GM12878 (cell line): ENCODE measurements around the gene CDH5.

Experiments
- SMC3 ChIP-seq: IDR thresholded peaks from 2 replicates; pipeline ENCODE4 v1.6.1; 2011; ENCODE audit warnings: low read length, improper control_type of control experiment, borderline replicate concordance
- TF ChIP-seq, protein P1 (sequence below), 3 experiments: IDR thresholded peaks in 2 of 3; conservative IDR thresholded peaks in 1 of 3; 2 replicates each; pipeline ENCODE4 v1.5.1; 2011; ENCODE audit warnings: low read depth in 3 of 3, low read length in 3 of 3, mild to moderate bottlenecking in 3 of 3, control low read depth in 2 of 3, moderate library complexity in 2 of 3, inconsistent platforms in 1 of 3, mixed read lengths in 1 of 3; ENCODE audit not compliant: control insufficient read depth in 2 of 3, insufficient read depth in 1 of 3; ENCODE audit errors: extremely low read depth in 1 of 3
- TF ChIP-seq, protein P2 (sequence below): fragments of 450-650 bp; IDR thresholded peaks from 2 replicates; pipeline ENCODE4 v1.6.1; 2017; ENCODE audit warnings: mild to moderate bottlenecking
- TF ChIP-seq, protein P3 (sequence below): IDR thresholded peaks from 2 replicates; pipeline ENCODE4 v1.6.1; 2012; ENCODE audit warnings: mild to moderate bottlenecking, low read depth, low read length

DNA sequence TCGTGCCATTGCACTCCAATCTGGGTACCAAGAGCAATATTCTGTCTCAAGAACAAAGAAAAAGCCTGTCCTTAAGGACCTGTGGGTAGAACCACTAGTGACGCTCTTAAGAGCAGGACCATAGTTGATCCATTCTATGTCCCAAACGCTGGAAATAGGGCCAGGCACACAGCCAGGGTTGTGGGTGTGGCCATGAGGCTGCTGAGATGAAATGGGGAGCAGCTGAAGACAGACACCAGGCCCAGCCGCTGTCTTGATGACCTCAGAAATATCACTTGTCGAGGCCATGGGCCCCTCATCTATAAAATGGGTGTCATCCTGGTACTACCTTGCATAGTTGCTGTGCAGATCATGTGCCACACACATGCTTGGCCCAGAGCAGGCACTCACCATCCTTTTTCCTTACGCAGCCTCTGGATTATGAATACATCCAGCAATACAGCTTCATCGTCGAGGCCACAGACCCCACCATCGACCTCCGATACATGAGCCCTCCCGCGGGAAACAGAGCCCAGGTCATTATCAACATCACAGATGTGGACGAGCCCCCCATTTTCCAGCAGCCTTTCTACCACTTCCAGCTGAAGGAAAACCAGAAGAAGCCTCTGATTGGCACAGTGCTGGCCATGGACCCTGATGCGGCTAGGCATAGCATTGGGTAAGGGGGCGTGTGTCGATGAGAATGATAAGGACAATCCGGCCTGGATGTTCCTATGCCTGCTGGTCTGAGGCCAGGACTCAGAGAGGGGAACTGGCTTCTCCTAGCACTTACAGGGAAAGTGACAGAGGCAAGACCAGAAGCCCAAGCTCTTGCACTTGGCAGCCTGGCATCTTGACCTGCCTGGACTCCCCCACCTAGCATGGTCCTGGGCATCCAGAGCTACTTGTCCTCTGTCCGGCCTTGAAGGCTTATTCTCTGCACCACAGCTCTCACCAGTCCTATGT lies 25.5 kb downstream of the CDH5 start:
- TF ChIP-seq, protein P1, sequence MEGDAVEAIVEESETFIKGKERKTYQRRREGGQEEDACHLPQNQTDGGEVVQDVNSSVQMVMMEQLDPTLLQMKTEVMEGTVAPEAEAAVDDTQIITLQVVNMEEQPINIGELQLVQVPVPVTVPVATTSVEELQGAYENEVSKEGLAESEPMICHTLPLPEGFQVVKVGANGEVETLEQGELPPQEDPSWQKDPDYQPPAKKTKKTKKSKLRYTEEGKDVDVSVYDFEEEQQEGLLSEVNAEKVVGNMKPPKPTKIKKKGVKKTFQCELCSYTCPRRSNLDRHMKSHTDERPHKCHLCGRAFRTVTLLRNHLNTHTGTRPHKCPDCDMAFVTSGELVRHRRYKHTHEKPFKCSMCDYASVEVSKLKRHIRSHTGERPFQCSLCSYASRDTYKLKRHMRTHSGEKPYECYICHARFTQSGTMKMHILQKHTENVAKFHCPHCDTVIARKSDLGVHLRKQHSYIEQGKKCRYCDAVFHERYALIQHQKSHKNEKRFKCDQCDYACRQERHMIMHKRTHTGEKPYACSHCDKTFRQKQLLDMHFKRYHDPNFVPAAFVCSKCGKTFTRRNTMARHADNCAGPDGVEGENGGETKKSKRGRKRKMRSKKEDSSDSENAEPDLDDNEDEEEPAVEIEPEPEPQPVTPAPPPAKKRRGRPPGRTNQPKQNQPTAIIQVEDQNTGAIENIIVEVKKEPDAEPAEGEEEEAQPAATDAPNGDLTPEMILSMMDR (IDR thresholded peaks at IDR 0.05 in 2 of 3, conservative IDR thresholded peaks at IDR 0.05 in 1 of 3; ENCODE audit: control insufficient read depth in 2 of 3, extremely low read depth in 1 of 3, insufficient read depth in 1 of 3, low read depth in 3 of 3, low read length in 3 of 3): no peak
- TF ChIP-seq, protein P2, sequence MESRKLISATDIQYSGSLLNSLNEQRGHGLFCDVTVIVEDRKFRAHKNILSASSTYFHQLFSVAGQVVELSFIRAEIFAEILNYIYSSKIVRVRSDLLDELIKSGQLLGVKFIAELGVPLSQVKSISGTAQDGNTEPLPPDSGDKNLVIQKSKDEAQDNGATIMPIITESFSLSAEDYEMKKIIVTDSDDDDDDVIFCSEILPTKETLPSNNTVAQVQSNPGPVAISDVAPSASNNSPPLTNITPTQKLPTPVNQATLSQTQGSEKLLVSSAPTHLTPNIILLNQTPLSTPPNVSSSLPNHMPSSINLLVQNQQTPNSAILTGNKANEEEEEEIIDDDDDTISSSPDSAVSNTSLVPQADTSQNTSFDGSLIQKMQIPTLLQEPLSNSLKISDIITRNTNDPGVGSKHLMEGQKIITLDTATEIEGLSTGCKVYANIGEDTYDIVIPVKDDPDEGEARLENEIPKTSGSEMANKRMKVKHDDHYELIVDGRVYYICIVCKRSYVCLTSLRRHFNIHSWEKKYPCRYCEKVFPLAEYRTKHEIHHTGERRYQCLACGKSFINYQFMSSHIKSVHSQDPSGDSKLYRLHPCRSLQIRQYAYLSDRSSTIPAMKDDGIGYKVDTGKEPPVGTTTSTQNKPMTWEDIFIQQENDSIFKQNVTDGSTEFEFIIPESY: no peak
- TF ChIP-seq SMC3: no peak
- TF ChIP-seq, protein P3, sequence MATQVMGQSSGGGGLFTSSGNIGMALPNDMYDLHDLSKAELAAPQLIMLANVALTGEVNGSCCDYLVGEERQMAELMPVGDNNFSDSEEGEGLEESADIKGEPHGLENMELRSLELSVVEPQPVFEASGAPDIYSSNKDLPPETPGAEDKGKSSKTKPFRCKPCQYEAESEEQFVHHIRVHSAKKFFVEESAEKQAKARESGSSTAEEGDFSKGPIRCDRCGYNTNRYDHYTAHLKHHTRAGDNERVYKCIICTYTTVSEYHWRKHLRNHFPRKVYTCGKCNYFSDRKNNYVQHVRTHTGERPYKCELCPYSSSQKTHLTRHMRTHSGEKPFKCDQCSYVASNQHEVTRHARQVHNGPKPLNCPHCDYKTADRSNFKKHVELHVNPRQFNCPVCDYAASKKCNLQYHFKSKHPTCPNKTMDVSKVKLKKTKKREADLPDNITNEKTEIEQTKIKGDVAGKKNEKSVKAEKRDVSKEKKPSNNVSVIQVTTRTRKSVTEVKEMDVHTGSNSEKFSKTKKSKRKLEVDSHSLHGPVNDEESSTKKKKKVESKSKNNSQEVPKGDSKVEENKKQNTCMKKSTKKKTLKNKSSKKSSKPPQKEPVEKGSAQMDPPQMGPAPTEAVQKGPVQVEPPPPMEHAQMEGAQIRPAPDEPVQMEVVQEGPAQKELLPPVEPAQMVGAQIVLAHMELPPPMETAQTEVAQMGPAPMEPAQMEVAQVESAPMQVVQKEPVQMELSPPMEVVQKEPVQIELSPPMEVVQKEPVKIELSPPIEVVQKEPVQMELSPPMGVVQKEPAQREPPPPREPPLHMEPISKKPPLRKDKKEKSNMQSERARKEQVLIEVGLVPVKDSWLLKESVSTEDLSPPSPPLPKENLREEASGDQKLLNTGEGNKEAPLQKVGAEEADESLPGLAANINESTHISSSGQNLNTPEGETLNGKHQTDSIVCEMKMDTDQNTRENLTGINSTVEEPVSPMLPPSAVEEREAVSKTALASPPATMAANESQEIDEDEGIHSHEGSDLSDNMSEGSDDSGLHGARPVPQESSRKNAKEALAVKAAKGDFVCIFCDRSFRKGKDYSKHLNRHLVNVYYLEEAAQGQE: no peak
